Medulla oblongata (tissue), 1 donor: ENCODE measurements around the gene PADI3.

Experiments
- DNase-seq: peaks from one replicate; pipeline ENCODE4 v3.0.0-alpha.2; 2015; ENCODE audit errors: extremely low spot score

PADI3 gene

GRCh38 chr1:17273096-17273495, 24.2 kb downstream of the PADI3 start:
- DNase-seq: no peak

GRCh38 chr1:17274186-17275170, 25.6 kb downstream of the PADI3 start:
- no peak for DNase-seq

GRCh38 chr1:17276568-17276967, 27.7 kb downstream of the PADI3 start:
- DNase-seq: peak; percentile 11

- no peak for DNase-seq
Observed at GRCh38 chr1:17277511-17278159, 28.7 kb downstream of the PADI3 start.

GRCh38 chr1:17278996-17279830, 30.3 kb downstream of the PADI3 start:
- DNase-seq: no peak

- no peak for DNase-seq
Observed at GRCh38 chr1:17280436-17280835, 31.5 kb downstream of the PADI3 start.

GRCh38 chr1:17280894-17281293, 32.0 kb downstream of the PADI3 start:
- no peak for DNase-seq

- DNase-seq: peak; percentile 20
Observed at GRCh38 chr1:17281775-17282181, 32.9 kb downstream of the PADI3 start.

GRCh38 chr1:17282836-17283235, 33.9 kb downstream of the PADI3 start:
- no peak for DNase-seq

GRCh38 chr1:17286646-17287045, 37.7 kb downstream of the PADI3 start:
- no peak for DNase-seq

- DNase-seq: no peak
Observed at GRCh38 chr1:17287130-17287776, 38.4 kb downstream of the PADI3 start.

GRCh38 chr1:17289721-17290120, 40.8 kb downstream of the PADI3 start:
- DNase-seq: no peak

GRCh38 chr1:17290553-17290952, 41.7 kb downstream of the PADI3 start:
- no peak for DNase-seq

- DNase-seq: no peak
Observed at GRCh38 chr1:17292299-17293160, 43.6 kb downstream of the PADI3 start.

- DNase-seq: no peak
Observed at GRCh38 chr1:17293681-17294425, 45.0 kb downstream of the PADI3 start.

GRCh38 chr1:17295292-17295691, 46.4 kb downstream of the PADI3 start:
- no peak for DNase-seq

- DNase-seq: no peak
Observed at GRCh38 chr1:17296086-17296485, 47.2 kb downstream of the PADI3 start.

GRCh38 chr1:17297991-17298390, 49.1 kb downstream of the PADI3 start:
- no peak for DNase-seq

GRCh38 chr1:17301767-17302166, 52.9 kb downstream of the PADI3 start:
- DNase-seq: no peak
